ENCODE data around the gene RHD. TPM values are rescaled to one million over a fixed set of nuclear protein-coding genes. Genes with fewer than 3 reads are reported as not detected.
"Not testable (repeated sequence)": the region's sequence is repeated elsewhere in the genome, so short reads cannot be mapped to it uniquely, and the experiment has no call there.

RHD gene
- under 1 TPM in 1 of 3 donors, not detected in 2; 0.21 TPM for total RNA-seq
- 0.52 TPM for total RNA-seq (2013)

GRCh38 chr1:25272238-25272637 is at the start of gene RHD:
Gene RHD, plus strand, starts transcription at chr1:25272509. Its CDS starts 39 bp downstream, at chr1:25272548.
- H3K9me3 Mint-ChIP-seq; H3K27me3 Mint-ChIP-seq (ENCODE audit: low read depth in 2 of 2); H3K4me3 ChIP-seq (ENCODE audit: low read length); H3K27ac Mint-ChIP-seq; H3K4me3 Mint-ChIP-seq; intact Hi-C loops (cut with micrococcal nuclease); H3K9me3 ChIP-seq (ENCODE audit: control insufficient read depth, insufficient read depth, low read length); H3K4me1 Mint-ChIP-seq; DNase-seq; H3K27ac ChIP-seq (ENCODE audit: low read length); H3K36me3 Mint-ChIP-seq; H3K4me1 ChIP-seq (ENCODE audit: control insufficient read depth, insufficient read depth, low read length); H3K27me3 ChIP-seq (ENCODE audit: control insufficient read depth, insufficient read depth, low read length); ATAC-seq; H3K36me3 ChIP-seq (ENCODE audit: control insufficient read depth, insufficient read depth, low read length): not testable (repeated sequence)
- 79% methylated on average over 5 of the region's 8 CpGs for WGBS (ENCODE audit: insufficient coverage)

- H3K9me3 Mint-ChIP-seq = no peaks in the 10 kb centered on the region
- intact Hi-C loops (cut with micrococcal nuclease) = no loop called here
- Histone ChIP-seq H3K9me3 (ENCODE audit: control insufficient read depth, insufficient read depth, low read length) (no peaks in the 10 kb centered on the region), H3K27ac (ENCODE audit: low read length) (no peak overlapping the region), H3K27me3 (ENCODE audit: control insufficient read depth, insufficient read depth, low read length) (no peaks in the 10 kb centered on the region), H3K4me1 (ENCODE audit: control insufficient read depth, insufficient read depth, low read length) (no peaks in the 10 kb centered on the region), H3K4me3 (ENCODE audit: low read length) (no peak overlapping the region), H3K36me3 (ENCODE audit: control insufficient read depth, insufficient read depth, low read length) (peaks cover 60% of the 10 kb centered on the region)
- peaks cover 17% of the 10 kb centered on the region for H3K36me3 Mint-ChIP-seq
- no peak overlapping the region for H3K4me3 Mint-ChIP-seq
- WGBS (ENCODE audit: insufficient coverage) = 95% methylated on average over 4 of the region's 4 CpGs
- ATAC-seq = no peak
- H3K4me1 Mint-ChIP-seq = peaks cover 0 to 6% of the 10 kb centered on the region in 2 donors
- H3K27ac Mint-ChIP-seq = no peak overlapping the region
- DNase-seq = no peak
- H3K27me3 Mint-ChIP-seq (ENCODE audit: low read depth in 2 of 2) = no peaks in the 10 kb centered on the region
- no peak for TF ChIP-seq CTCF (IDR thresholded peaks at IDR 0.05)
These were observed 49.7 kb upstream of the RHD start for GRCh38 chr1:25222606-25223005.

GRCh38 chr1:25223471-25223870 is 48.8 kb upstream of the RHD start:
- no peak overlapping the region for H3K4me3 ChIP-seq (ENCODE audit: low read length)
- H3K27me3 ChIP-seq (ENCODE audit: control insufficient read depth, insufficient read depth, low read length) = no peaks in the 10 kb centered on the region
- Mint-ChIP-seq H3K4me3 (no peak overlapping the region), H3K9me3 (no peaks in the 10 kb centered on the region), H3K4me1 (peaks cover 0 to 11% of the 10 kb centered on the region in 2 donors), H3K27ac (no peak overlapping the region), H3K36me3 (peaks cover 25% of the 10 kb centered on the region), H3K27me3 (ENCODE audit: low read depth in 2 of 2) (no peaks in the 10 kb centered on the region)
- ATAC-seq (no peak), DNase-seq (no peak)
- no peak for TF ChIP-seq CTCF (IDR thresholded peaks at IDR 0.05)
- no peaks in the 10 kb centered on the region for H3K9me3 ChIP-seq (ENCODE audit: control insufficient read depth, insufficient read depth, low read length)
- no peaks in the 10 kb centered on the region for H3K4me1 ChIP-seq (ENCODE audit: control insufficient read depth, insufficient read depth, low read length)
- H3K27ac ChIP-seq (ENCODE audit: low read length) = no peak overlapping the region
- 94% methylated on average over 3 of the region's 3 CpGs for WGBS (ENCODE audit: insufficient coverage)
- intact Hi-C loops (cut with micrococcal nuclease) = no loop called here
- H3K36me3 ChIP-seq (ENCODE audit: control insufficient read depth, insufficient read depth, low read length) = peaks cover 68% of the 10 kb centered on the region

- ATAC-seq = peak; percentile 87 to 95 (median 91)
- H3K4me1 Mint-ChIP-seq = peaks cover 0 to 5% of the 10 kb centered on the region in 2 donors
These were observed 40.1 kb upstream of the RHD start, which contains the start of gene SYF2 for GRCh38 chr1:25232027-25232865. Gene SYF2, minus strand, starts transcription at chr1:25232502. Its CDS starts 35 bp downstream, at chr1:25232467.

More at GRCh38 chr1:25232027-25232865, 40.1 kb upstream of the RHD start, which contains the start of gene SYF2:
- Histone ChIP-seq H3K27me3 (ENCODE audit: control insufficient read depth, insufficient read depth, low read length) (no peaks in the 10 kb centered on the region), H3K27ac (ENCODE audit: low read length) (peak within 1 kb of the TSS; percentile 87), H3K4me3 (ENCODE audit: low read length) (peak within 1 kb of the TSS; percentile 68), H3K4me1 (ENCODE audit: control insufficient read depth, insufficient read depth, low read length) (peaks cover 21% of the 10 kb centered on the region), H3K36me3 (ENCODE audit: control insufficient read depth, insufficient read depth, low read length) (peaks cover 27% of the 10 kb centered on the region), H3K9me3 (ENCODE audit: control insufficient read depth, insufficient read depth, low read length) (no peaks in the 10 kb centered on the region)
- DNase-seq = peak; percentile 85 to 97
- no peak for TF ChIP-seq CTCF (IDR thresholded peaks at IDR 0.05)
- no peaks in the 10 kb centered on the region for H3K27me3 Mint-ChIP-seq (ENCODE audit: low read depth in 2 of 2)
- intact Hi-C loops (cut with micrococcal nuclease) = loop anchor here (1.0 kb wide), 1 partner anchor 15 kb away; the partner anchor contains the start of gene RSRP1
- WGBS (ENCODE audit: insufficient coverage) = under 1% methylated on average over 54 of the region's 54 CpGs
- no peak within 1 kb of the TSS for H3K4me3 Mint-ChIP-seq
- H3K27ac Mint-ChIP-seq = no peak within 1 kb of the TSS
- H3K36me3 Mint-ChIP-seq = peaks cover 13% of the 10 kb centered on the region
- no peaks in the 10 kb centered on the region for H3K9me3 Mint-ChIP-seq
